Suprapubic skin (tissue), 3 donors: Measurements from ENCODE around the gene GNA12.

Experiments
- CTCF ChIP-seq, 2 donors: fragments of 200-600 bp in 1 of 2; fragments of 450-650 bp in 1 of 2; sonication (generic) in 1 of 2; IDR thresholded peaks; one replicate each; pipeline ENCODE4 v1.5.1; 2016 to 2019; ENCODE audit warnings: antibody characterized with exemption in 2 of 2, mild to moderate bottlenecking in 1 of 2, moderate library complexity in 1 of 2
- POLR2AphosphoS5 ChIP-seq, 3 donors: sonication (generic); formaldehyde crosslinking; IDR thresholded peaks; one replicate each; pipeline ENCODE4 v1.6.1; 2017; ENCODE audit warnings: antibody characterized with exemption in 3 of 3

- TF ChIP-seq CTCF (IDR thresholded peaks at IDR 0.05) (no peak), POLR2AphosphoS5 (IDR thresholded peaks at IDR 0.05) (no peak)
Measured at GRCh38 chr7:2717293-2718261, 126.5 kb downstream of the GNA12 start.
